ENCODE measurements around the gene RAD52.

- no peak for TF ChIP-seq POLR2A (IDR thresholded peaks at IDR 0.05)
- TF ChIP-seq POLR2AphosphoS5 (IDR thresholded peaks at IDR 0.05): no peak
- TF ChIP-seq, protein P1, sequence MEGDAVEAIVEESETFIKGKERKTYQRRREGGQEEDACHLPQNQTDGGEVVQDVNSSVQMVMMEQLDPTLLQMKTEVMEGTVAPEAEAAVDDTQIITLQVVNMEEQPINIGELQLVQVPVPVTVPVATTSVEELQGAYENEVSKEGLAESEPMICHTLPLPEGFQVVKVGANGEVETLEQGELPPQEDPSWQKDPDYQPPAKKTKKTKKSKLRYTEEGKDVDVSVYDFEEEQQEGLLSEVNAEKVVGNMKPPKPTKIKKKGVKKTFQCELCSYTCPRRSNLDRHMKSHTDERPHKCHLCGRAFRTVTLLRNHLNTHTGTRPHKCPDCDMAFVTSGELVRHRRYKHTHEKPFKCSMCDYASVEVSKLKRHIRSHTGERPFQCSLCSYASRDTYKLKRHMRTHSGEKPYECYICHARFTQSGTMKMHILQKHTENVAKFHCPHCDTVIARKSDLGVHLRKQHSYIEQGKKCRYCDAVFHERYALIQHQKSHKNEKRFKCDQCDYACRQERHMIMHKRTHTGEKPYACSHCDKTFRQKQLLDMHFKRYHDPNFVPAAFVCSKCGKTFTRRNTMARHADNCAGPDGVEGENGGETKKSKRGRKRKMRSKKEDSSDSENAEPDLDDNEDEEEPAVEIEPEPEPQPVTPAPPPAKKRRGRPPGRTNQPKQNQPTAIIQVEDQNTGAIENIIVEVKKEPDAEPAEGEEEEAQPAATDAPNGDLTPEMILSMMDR (IDR thresholded peaks at IDR 0.05): no peak
Measured at GRCh38 chr12:870378-870777, 79.1 kb downstream of the RAD52 start.

Measured in prostate gland (tissue), 2 donors.